ACC112 (cell line): ENCODE results near the gene SEMA4A.

Source experiments
- H2AFZ ChIP-seq: fragments of 200-600 bp; sonication (generic); one replicate; pipeline ENCODE4 v1.6.0; 2017; ENCODE audit warnings: antibody characterized with exemption, low read length; ENCODE audit not compliant: unreplicated experiment
- H3K27ac ChIP-seq: fragments of 200-600 bp; sonication (generic); 2 replicates; pipeline ENCODE4 v1.5.1; 2014; ENCODE audit warnings: low read depth, mild to moderate bottlenecking, antibody characterized with exemption, low read length, moderate library complexity
- H3K27me3 ChIP-seq: fragments of 200-600 bp; sonication (generic); 2 replicates; pipeline ENCODE4 v1.6.1; 2014; ENCODE audit warnings: mild to moderate bottlenecking, antibody characterized with exemption, low read length, moderate library complexity, mixed read lengths; ENCODE audit not compliant: insufficient read depth
- H3K36me3 ChIP-seq: fragments of 200-600 bp; sonication (generic); 2 replicates; pipeline ENCODE4 v1.6.1; 2016; ENCODE audit warnings: mild to moderate bottlenecking, antibody characterized with exemption, low read length, moderate library complexity, mixed read lengths; ENCODE audit not compliant: insufficient read depth
- H3K4me1 ChIP-seq: fragments of 200-600 bp; sonication (generic); one replicate; pipeline ENCODE4 v1.6.1; 2016; ENCODE audit warnings: low read length, mixed read lengths; ENCODE audit not compliant: insufficient read depth, unreplicated experiment, control insufficient read depth
- H3K4me3 ChIP-seq: fragments of 200-600 bp; sonication (generic); 2 replicates; pipeline ENCODE4 v1.5.1; 2014; ENCODE audit warnings: mild to moderate bottlenecking, low read depth, low read length
- H3K79me2 ChIP-seq: fragments of 200-600 bp; sonication (generic); one replicate; pipeline ENCODE4 v1.6.0; 2016; ENCODE audit warnings: low read length; ENCODE audit not compliant: control insufficient read depth, unreplicated experiment, insufficient read depth

The SEMA4A gene

GRCh38 chr1:156153362-156153761 lies at the start of gene SEMA4A:
Gene SEMA4A, plus strand, starts transcription at chr1:156153585. Its CDS starts 994 bp downstream, at chr1:156154579.
- H2AFZ ChIP-seq: no peak within 1 kb of the TSS
- H3K27me3 ChIP-seq: no peaks in the 10 kb centered on the region
- no peak within 1 kb of the TSS for H3K4me3 ChIP-seq
- no peaks in the 10 kb centered on the region for H3K79me2 ChIP-seq
- H3K27ac ChIP-seq: no peak within 1 kb of the TSS
- peaks cover 18% of the 10 kb centered on the region for H3K4me1 ChIP-seq
- H3K36me3 ChIP-seq: no peaks in the 10 kb centered on the region

GRCh38 chr1:156104065-156104810 lies 49.1 kb upstream of the SEMA4A start:
- H3K4me1 ChIP-seq: peaks cover 74% of the 10 kb centered on the region
- no peaks in the 10 kb centered on the region for H3K27me3 ChIP-seq
- no peaks in the 10 kb centered on the region for H3K36me3 ChIP-seq
- H3K79me2 ChIP-seq: peaks cover 6% of the 10 kb centered on the region
- peak overlapping the region; percentile 99 for H3K27ac ChIP-seq
- peak overlapping the region; percentile 67 for H3K4me3 ChIP-seq
- H2AFZ ChIP-seq: no peak overlapping the region

- Histone ChIP-seq H3K4me3 (peak overlapping the region; percentile 65), H3K27ac (peak overlapping the region; percentile 99), H3K4me1 (peaks cover 72% of the 10 kb centered on the region), H3K27me3 (no peaks in the 10 kb centered on the region), H3K36me3 (no peaks in the 10 kb centered on the region), H2AFZ (no peak overlapping the region), H3K79me2 (peaks cover 6% of the 10 kb centered on the region)
These were observed 48.2 kb upstream of the SEMA4A start for GRCh38 chr1:156104861-156105832.

GRCh38 chr1:156106624-156107488 lies 46.5 kb upstream of the SEMA4A start:
- H3K36me3 ChIP-seq: no peaks in the 10 kb centered on the region
- H3K4me1 ChIP-seq: peaks cover 60% of the 10 kb centered on the region
- no peaks in the 10 kb centered on the region for H3K27me3 ChIP-seq
- no peak overlapping the region for H2AFZ ChIP-seq
- peak overlapping the region; percentile 62 for H3K4me3 ChIP-seq
- H3K27ac ChIP-seq: peak overlapping the region; percentile 97
- H3K79me2 ChIP-seq: peaks cover 6% of the 10 kb centered on the region

- Histone ChIP-seq H3K79me2 (peaks cover 6% of the 10 kb centered on the region), H3K4me1 (peaks cover 56% of the 10 kb centered on the region), H3K27me3 (no peaks in the 10 kb centered on the region), H3K4me3 (no peak overlapping the region), H3K27ac (peak overlapping the region; percentile 52; the same call in 1 of the 2 replicates), H2AFZ (no peak overlapping the region), H3K36me3 (no peaks in the 10 kb centered on the region)
These were observed 45.3 kb upstream of the SEMA4A start for GRCh38 chr1:156108057-156108456.

- H3K36me3 ChIP-seq: no peaks in the 10 kb centered on the region
- no peak overlapping the region for H2AFZ ChIP-seq
- no peak overlapping the region for H3K4me3 ChIP-seq
- peaks cover 56% of the 10 kb centered on the region for H3K4me1 ChIP-seq
- peaks cover 6% of the 10 kb centered on the region for H3K79me2 ChIP-seq
- H3K27ac ChIP-seq: peak overlapping the region; percentile 52; the same call in 1 of the 2 replicates
- no peaks in the 10 kb centered on the region for H3K27me3 ChIP-seq
These were observed 44.6 kb upstream of the SEMA4A start for GRCh38 chr1:156108664-156109241.

- H3K27me3 ChIP-seq: no peaks in the 10 kb centered on the region
- H3K4me1 ChIP-seq: peaks cover 43% of the 10 kb centered on the region
- no peak overlapping the region for H2AFZ ChIP-seq
- H3K4me3 ChIP-seq: no peak overlapping the region
- peaks cover 7% of the 10 kb centered on the region for H3K79me2 ChIP-seq
- H3K27ac ChIP-seq: no peak overlapping the region
- no peaks in the 10 kb centered on the region; the same call in 1 of the 2 replicates for H3K36me3 ChIP-seq
These were observed 43.1 kb upstream of the SEMA4A start for GRCh38 chr1:156110252-156110651.

- H2AFZ ChIP-seq: no peak overlapping the region
- no peaks in the 10 kb centered on the region; the same call in 1 of the 2 replicates for H3K36me3 ChIP-seq
- no peak overlapping the region for H3K27ac ChIP-seq
- peaks cover 19% of the 10 kb centered on the region for H3K79me2 ChIP-seq
- H3K27me3 ChIP-seq: no peaks in the 10 kb centered on the region
- H3K4me1 ChIP-seq: peaks cover 35% of the 10 kb centered on the region
- H3K4me3 ChIP-seq: no peak overlapping the region
These were observed 41.9 kb upstream of the SEMA4A start for GRCh38 chr1:156111355-156111962.

- H3K27me3 ChIP-seq: no peaks in the 10 kb centered on the region
- peaks cover 29% of the 10 kb centered on the region for H3K79me2 ChIP-seq
- H3K4me3 ChIP-seq: no peak overlapping the region
- no peak overlapping the region for H2AFZ ChIP-seq
- H3K36me3 ChIP-seq: no peaks in the 10 kb centered on the region; the same call in 1 of the 2 replicates
- peak overlapping the region; percentile 36; the same call in 1 of the 2 replicates for H3K27ac ChIP-seq
- H3K4me1 ChIP-seq: peaks cover 25% of the 10 kb centered on the region
These were observed 40.9 kb upstream of the SEMA4A start for GRCh38 chr1:156112276-156113137.
